GM12864 (cell line): ENCODE data around the gene TRIM29.

Experiments used
- DNase-seq: peaks from one replicate; pipeline ENCODE4 v3.0.0-alpha.2; 2011; ENCODE audit warnings: low read depth
- H3K4me3 ChIP-seq: 2 replicates; pipeline ENCODE4 v1.5.1; 2011; ENCODE audit warnings: mild to moderate bottlenecking, low read depth, low read length, control low read depth
- CTCF ChIP-seq: IDR thresholded peaks from 2 replicates; pipeline ENCODE4 v1.5.1; 2011; ENCODE audit warnings: low read depth, mild to moderate bottlenecking, moderate library complexity, low read length, control low read depth, inconsistent platforms; ENCODE audit errors: missing control alignments

The TRIM29 gene

GRCh38 chr11:120095516-120095915, 42.4 kb downstream of the TRIM29 start:
- no peak for DNase-seq
- no peak for TF ChIP-seq CTCF
- H3K4me3 ChIP-seq: no peak overlapping the region

GRCh38 chr11:120091701-120092100, 46.2 kb downstream of the TRIM29 start:
- H3K4me3 ChIP-seq: no peak overlapping the region
- no peak for TF ChIP-seq CTCF
- DNase-seq: no peak

- no peak for TF ChIP-seq CTCF
- no peak for DNase-seq
- H3K4me3 ChIP-seq: no peak overlapping the region
Observed at GRCh38 chr11:120091121-120091520, 46.8 kb downstream of the TRIM29 start.

GRCh38 chr11:120090411-120090810, 47.5 kb downstream of the TRIM29 start:
- DNase-seq: no peak
- no peak for TF ChIP-seq CTCF
- H3K4me3 ChIP-seq: no peak overlapping the region

- H3K4me3 ChIP-seq: no peak overlapping the region
- no peak for TF ChIP-seq CTCF
- no peak for DNase-seq
Observed at GRCh38 chr11:120089036-120090001, 48.6 kb downstream of the TRIM29 start.

- H3K4me3 ChIP-seq: no peak overlapping the region
- no peak for TF ChIP-seq CTCF
- no peak for DNase-seq
Observed at GRCh38 chr11:120088056-120088455, 49.9 kb downstream of the TRIM29 start.

DNA sequence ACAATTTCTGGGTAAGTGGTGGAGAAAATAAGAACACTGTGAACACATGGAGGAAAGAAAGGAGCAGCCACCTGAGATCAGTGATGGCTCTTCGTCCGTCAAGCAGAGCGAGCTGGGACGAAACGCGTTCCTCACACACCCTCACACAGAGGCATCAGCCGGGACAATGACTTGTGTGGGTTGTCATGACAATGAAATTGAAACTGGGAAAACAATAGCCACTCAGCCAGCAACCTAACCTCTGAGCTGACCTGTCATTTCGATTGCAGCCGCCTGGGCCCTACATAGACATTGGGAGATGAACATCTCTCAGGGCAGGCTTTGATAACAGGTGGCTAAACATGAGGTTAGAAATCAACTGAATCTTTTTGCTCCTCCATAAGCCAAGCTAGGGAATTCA, 51.3 kb downstream of the TRIM29 start:
- no peak for DNase-seq
- TF ChIP-seq CTCF: no peak
- no peak overlapping the region for H3K4me3 ChIP-seq
